Measurements from ENCODE around the gene TEX264. TPM values are rescaled to one million over a fixed set of nuclear protein-coding genes. Genes with fewer than 3 reads are reported as not detected.

TEX264 gene
- total and polyA plus RNA-seq, 8 donors = 34.6 to 50.4 (median 37.4) TPM

GRCh38 chr3:51717947-51718346 lies 46.9 kb downstream of the TEX264 start:
- DNase-seq (no peak), ATAC-seq (no peak)
- intact Hi-C loops (cut with DNase I) = no loop called here
- Histone ChIP-seq H3K27ac (no peak overlapping the region), H3K36me3 (no peaks in the 10 kb centered on the region), H3K9me3 (no peaks in the 10 kb centered on the region), H3K27me3 (no peaks in the 10 kb centered on the region), H3K4me1 (no peaks in the 10 kb centered on the region), H3K4me3 (no peak overlapping the region)
- no peak for TF ChIP-seq CTCF (IDR thresholded peaks at IDR 0.05)

GRCh38 chr3:51718547-51719409 lies 47.7 kb downstream of the TEX264 start:
- ATAC-seq (peak; percentile 96), DNase-seq (peak in 2 of 4 donors; percentile 20 to 68)
- no peaks in the 10 kb centered on the region for H3K4me1 ChIP-seq
- peak; percentile 37 to 67 for TF ChIP-seq CTCF (IDR thresholded peaks at IDR 0.05)
- no peaks in the 10 kb centered on the region for H3K36me3 ChIP-seq
- intact Hi-C loops (cut with DNase I) = no loop called here
- no peaks in the 10 kb centered on the region for H3K27me3 ChIP-seq
- no peak overlapping the region for H3K27ac ChIP-seq
- H3K4me3 ChIP-seq = no peak overlapping the region
- H3K9me3 ChIP-seq = no peaks in the 10 kb centered on the region

- Histone ChIP-seq H3K27ac (no peak overlapping the region), H3K4me3 (no peak overlapping the region), H3K27me3 (no peaks in the 10 kb centered on the region), H3K36me3 (no peaks in the 10 kb centered on the region), H3K4me1 (no peaks in the 10 kb centered on the region), H3K9me3 (no peaks in the 10 kb centered on the region)
- intact Hi-C loops (cut with DNase I) = no loop called here
- no peak for ATAC-seq
- no peak for TF ChIP-seq CTCF (IDR thresholded peaks at IDR 0.05)
- DNase-seq = no peak
These were observed 48.5 kb downstream of the TEX264 start for GRCh38 chr3:51719410-51720025.

GRCh38 chr3:51720292-51721061 lies 49.4 kb downstream of the TEX264 start:
- Histone ChIP-seq H3K27me3 (no peaks in the 10 kb centered on the region), H3K27ac (no peak overlapping the region), H3K4me3 (no peak overlapping the region), H3K4me1 (no peaks in the 10 kb centered on the region), H3K36me3 (no peaks in the 10 kb centered on the region), H3K9me3 (no peaks in the 10 kb centered on the region)
- no peak for DNase-seq
- TF ChIP-seq CTCF (IDR thresholded peaks at IDR 0.05) = no peak
- ATAC-seq = no peak
- intact Hi-C loops (cut with DNase I) = no loop called here
